Activated CD4-positive, alpha-beta T cell treated with anti-CD3 and anti-CD28 coated beads, Interleukin-2, Interleukin-4, amounts not matched to agents 100 ng/mL and 50 ng/mL, durations not matched to agents 16 hours and 8 hours (primary cell): ENCODE results near the gene ATRN.
"Not testable (repeated sequence)": the region's sequence is repeated elsewhere in the genome, so short reads cannot be mapped to it uniquely, and the experiment has no call there.

ENCODE experiments used
- DNase-seq: peaks from one replicate; pipeline ENCODE4 v3.0.0-alpha.2; 2020; ENCODE audit warnings: low spot score

The ATRN gene

DNA sequence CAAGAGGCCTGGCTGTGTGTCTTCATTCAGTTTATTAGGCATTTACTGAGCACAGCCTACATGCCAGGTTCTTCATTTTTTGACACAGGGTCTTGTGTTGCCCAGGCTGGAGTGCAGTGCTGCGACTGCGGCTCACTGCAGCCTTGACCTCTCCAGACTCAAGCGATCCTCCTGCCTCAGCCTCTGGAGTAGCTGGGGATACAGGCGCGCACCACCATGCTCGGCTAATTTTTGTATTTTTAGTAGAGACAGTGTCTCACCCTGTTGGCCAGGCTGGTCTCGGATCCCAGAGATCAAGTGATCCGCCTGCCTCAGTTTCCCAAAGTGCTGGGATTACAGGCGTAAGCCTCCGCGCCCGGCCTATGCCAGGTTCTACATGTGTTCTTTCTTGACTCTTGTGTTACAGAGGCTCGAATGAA lies 601 bp upstream of the ATRN start:
- no peak for DNase-seq

DNA sequence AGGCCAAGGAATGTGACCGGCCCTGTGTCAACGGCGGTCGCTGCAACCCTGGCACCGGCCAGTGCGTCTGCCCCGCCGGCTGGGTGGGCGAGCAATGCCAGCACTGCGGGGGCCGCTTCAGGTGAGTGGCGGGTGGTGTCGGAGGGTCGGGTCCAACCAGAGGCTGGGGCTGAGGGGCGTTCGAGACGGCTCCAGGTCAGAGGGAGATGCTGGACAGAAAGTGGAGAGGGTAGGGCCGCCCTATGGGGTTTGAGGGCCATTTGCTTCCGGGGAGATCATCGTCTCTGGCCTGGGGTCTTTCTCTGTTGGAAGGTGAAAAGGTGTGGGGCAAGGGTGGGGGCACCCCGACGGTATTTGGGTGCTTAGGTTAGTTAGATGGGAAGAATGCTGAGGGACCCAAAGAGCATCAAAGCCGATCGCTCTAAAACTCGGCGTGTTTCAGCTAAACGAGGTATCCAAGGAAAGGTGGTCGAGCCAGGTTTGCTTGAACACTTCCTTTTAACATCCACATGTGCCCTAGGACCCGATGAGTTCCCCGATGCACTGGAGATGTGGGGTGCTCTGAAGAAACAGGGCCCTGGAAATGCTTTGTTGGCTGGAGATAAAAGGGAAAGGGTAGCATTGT lies 691 bp downstream of the ATRN start:
- DNase-seq = no peak

DNA sequence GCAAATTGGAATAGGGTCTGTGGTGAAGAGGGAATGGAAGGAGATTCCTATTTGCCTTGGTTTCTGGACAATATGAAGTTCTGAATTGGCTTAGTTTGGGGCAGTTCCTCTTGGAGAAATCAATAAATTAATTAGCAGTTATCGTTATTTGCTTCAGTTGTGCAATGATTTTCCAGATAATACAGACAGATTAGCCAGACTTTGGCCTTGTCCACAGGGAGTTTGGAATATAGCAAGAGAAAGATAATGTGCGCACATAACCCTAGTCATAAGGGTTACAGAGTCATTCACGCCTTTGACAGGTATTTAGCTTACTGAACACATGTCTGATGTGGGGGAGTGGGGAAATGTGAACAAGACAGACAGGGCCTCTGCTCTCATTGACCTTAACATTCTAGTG lies 1.3 kb downstream of the ATRN start:
- no peak for DNase-seq

DNA sequence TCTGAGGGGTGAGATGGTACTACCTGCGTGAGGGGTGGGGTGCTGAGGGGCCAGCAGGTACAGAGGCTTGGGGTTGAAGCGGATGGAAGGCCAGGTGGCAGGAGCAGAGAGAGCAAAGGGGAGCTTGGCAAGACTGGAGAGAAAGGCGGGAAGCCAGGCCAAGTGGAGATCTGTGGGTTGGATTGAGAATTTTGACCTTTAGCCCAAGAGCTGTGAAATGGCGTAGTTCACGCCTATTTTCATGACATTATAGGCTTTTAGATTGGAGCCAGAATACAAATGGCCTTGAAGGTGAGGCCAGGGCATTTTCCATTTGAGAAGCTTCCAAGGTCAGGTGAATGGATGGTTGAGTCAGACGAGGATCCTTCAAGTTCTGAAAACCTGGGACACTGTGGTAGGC lies 2.5 kb downstream of the ATRN start:
- no peak for DNase-seq

DNA sequence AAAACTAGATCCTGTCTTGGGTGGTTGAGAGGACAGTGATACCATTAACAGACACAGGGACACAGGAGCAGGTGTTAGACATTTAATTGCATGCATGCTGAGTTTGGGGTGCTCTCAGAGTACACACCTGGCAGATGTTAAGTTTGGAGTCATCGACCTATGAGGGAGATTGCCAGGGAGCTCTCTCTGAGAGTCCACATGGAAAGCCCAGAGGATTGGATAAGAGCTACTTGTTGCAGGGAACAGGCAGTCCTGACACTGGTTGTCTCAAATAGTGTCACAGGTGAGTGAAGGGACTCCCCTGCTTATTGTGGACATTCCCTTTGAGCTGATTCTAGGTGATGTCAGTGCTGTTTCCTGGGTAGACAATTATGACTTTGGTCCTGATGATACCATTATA lies 3.1 kb downstream of the ATRN start:
- no peak for DNase-seq

DNA sequence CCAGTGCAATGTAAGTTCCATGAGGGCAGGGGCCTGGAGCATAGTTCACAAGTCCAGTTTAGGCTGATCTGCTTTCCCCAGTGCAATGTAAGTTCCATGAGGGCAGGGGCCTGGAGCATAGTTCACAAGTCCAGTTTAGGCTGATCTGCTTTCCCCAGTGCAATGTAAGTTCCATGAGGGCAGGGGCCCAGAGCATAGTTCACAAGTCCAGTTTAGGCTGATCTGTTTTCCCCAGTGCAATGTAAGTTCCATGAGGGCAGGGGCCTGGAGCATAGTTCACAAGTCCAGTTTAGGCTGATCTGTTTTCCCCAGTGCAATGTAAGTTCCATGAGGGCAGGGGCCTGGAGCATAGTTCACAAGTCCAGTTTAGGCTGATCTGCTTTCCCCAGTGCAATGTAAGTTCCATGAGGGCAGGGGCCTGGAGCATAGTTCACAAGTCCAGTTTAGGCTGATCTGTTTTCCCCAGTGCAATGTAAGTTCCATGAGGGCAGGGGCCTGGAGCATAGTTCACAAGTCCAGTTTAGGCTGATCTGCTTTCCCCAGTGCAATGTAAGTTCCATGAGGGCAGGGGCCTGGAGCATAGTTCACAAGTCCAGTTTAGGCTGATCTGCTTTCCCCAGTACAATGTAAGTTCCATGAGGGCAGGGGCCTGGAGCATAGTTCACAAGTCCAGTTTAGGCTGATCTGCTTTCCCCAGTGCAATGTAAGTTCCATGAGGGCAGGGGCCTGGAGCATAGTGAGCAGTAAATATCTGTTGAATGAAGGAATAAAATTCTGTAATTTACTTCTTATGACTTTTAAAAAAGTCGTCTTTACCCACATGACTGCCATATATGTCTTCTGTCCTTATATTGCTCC lies 6.4 kb downstream of the ATRN start:
- DNase-seq = not testable (repeated sequence)

DNA sequence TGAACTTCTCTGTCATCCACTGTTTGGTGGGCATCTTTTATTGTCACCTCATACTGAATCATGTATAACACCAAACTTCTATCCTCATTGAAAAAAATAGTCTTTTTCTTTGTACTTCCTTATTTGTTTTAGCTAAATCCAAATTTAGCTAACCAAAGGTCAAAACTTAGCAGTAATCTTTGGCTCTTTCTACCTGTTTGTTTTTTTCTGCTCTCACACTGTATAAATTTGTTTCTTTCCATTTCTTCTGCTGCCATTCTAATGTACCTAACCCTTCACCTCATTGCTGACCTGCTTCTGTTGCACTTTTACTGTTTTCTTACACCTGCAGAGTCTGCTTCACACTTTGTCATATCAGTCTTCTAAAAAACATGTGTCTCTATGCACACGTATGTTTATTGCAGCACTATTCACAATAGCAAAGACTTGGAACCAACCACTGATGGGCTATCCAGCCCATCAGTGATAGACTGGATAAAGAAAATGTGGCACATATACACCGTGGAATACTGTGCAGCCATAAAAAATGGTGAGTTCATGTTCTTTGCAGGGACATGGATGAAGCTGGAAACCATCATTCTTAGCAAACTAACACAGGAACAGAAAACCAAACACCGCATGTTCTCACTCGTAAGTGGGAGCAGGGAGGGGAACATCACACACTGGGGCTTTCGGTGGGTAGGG lies 7.2 kb downstream of the ATRN start:
- no peak for DNase-seq

DNA sequence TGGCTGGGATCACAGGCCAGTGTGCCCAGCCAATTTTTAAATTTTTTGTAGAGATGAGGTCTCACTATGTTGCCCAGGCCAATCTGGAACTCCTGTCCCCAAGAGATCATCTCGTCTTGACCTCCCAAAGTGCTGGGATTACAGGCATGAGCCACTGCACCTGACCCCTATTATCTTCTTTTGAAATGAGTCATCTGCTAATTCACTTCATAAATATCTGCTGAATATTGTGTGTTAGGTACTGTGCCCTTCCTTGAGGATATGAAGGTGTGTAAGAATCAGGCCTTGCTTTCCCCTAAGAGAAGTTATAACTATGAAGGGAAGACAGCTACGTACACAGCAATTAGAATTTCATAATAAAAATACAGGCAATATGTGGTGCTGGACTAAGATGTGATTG lies 8.2 kb downstream of the ATRN start:
- DNase-seq = no peak

DNA sequence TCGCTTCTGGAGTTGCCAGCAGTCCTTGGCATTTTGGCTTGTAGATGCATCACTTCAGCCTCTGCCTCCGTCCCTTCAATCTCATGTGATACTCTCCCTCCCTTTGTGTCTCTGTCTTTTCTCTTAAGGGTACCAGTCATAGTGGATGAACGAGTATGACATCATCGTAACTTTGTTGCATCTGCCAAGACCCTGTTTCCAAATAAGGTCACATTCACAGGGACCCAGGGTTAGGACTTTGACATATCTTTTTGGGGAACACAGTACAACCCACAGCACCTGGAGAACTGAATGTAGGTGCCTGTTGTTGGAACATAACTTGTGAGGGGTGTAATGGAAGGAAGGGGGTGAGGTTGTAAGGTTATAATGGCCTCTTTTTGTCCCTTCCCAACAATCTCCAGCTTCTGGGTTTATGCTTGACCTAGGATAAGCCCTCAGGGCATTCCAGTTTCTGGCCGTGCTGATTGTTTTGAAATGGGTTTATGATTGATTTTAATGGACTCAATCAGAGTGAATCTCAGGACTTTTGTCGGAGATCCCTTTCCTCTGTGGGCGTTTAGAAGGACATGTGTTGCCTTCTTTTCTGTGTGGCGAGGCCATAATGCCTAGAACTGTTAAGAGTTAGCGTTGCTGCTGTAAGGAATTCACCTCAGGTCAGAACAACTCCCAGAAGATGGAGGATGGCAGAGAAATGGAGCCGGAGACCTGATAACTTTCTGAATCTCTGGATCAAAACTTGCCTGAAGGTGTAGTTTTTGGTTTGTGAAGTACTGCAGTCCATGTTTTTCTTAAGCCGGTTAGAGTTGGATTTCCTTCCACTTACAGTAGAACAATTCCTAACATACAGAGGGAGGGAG lies 9.2 kb downstream of the ATRN start:
- no peak for DNase-seq

DNA sequence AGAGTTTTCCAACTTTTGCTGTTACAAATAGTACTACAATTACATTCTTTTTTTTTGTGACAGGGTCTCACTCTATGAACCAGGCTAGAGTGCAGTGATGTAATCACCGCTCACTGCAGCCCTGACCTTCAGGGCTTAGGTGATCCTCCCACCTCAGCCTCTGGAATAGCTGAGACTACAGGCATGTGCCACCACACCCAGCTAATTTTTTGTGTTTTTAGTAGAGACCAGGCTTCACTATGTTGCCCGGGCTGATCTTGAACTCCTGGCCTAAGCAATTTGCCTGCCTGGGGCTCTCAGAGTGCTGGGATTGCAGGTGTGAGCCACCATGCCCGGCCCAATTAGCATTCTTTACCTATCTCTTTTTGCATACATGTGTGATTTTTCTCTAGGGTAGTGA lies 12.5 kb downstream of the ATRN start:
- no peak for DNase-seq

DNA sequence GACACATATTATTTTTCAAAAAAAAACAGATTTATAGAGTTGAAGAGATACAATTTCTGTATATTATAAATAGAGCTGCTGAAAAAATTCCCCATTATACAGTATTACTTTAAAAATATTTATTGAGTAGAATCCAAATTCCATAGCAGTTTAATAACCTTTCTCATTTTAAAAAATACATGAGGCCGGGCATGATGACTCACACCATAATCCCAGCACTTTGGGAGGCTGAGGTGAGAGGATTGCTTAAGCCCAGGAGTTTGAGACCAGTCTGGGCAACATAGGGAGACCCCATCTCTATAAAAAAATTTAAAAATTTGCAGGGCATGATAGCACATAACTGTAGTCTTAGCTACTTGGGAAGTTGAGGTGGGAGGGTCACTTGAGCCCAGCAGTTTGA lies 13.0 kb downstream of the ATRN start:
- DNase-seq = no peak

DNA sequence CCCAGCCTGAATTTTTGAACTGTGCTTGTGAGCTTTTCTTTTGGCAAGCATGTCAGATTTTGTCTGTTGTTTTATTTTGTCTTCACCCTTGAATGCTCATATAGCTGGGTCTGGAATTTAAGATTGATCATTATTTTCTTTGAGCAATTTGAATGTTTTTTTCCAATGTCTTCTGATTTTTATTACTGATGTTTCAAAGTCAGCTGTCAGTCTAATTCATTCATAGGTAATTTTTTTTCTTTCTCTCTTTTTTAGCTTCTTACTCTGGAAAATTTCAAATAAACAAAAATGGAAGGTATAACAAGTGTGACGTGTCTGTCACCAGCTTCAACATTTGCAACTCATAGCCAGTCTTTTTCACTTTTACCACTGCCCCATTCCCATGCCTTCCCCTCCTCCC lies 15.1 kb downstream of the ATRN start:
- no peak for DNase-seq

DNA sequence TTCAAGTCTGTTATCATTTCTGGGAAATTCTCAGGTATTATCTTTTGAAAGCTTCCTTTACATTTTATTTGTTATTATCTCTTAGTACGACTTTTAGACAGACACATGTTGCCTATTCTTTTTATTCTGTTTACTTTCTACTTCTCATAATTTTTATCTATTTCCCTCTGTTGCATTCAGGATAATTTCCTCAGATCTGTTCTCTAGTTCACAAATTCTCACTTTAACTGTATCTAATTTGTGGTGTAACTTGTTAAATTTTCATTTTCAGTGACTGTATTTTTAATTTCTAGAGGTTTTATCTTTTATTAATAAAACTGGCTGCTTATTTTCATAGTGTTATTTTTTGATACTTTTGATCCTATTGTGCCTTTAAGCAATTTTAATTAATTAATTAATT lies 16.0 kb downstream of the ATRN start:
- no peak for DNase-seq

DNA sequence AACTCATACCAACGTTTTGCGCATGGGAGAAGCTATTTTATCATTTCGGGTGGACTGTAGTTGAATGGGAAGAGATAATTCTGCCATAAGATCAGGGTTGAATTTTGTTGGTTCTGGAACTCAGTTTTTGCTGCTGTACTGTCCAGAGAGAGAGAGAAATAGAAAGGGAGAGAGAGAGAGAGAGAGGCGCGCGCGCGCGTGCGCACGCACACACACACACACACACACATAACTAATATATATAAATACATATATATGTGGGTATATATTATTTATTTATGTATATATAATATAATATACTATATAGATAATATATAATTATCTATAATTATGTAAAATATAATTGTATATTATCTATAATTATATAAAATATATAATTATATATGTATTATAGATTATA lies 21.9 kb downstream of the ATRN start:
- DNase-seq = no peak

DNA sequence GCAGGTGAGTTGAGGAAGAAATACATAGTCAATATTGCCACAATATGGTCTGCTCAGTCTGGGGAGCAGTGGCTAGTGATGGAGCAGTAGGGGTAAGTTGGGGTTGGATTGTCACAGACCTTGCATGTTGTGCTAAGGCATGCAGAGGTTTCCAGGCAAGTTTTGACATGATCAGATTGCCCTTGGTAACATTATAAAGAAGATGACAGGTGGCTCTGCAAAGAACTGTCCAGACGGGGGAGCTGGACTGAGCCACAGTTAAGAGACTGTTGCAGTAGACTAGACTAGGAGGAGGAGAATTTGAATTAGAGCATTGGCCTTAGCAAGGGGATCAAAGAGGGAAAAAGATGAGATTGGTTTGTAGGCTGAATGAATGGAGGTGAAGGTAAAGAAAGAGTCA lies 23.4 kb downstream of the ATRN start:
- no peak for DNase-seq

DNA sequence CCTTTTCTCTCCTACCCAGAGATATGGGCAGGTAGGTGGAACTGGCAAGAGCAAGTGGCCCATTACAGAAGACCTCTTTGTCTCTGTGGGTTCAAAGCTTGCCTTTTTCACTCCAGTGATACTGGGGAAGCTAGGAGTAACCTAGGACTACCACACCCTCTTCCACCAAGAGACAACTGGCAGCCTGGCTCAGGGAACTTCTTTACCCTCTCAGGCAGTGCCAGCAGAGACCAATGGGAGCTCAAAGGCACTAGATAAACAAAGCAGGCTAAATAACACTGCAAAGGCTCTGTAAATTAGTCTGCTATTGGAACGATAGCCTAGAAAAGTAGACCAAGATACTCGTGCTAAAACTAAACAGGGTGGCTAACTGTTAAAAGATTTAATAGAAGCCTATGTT lies 32.1 kb downstream of the ATRN start:
- no peak for DNase-seq

DNA sequence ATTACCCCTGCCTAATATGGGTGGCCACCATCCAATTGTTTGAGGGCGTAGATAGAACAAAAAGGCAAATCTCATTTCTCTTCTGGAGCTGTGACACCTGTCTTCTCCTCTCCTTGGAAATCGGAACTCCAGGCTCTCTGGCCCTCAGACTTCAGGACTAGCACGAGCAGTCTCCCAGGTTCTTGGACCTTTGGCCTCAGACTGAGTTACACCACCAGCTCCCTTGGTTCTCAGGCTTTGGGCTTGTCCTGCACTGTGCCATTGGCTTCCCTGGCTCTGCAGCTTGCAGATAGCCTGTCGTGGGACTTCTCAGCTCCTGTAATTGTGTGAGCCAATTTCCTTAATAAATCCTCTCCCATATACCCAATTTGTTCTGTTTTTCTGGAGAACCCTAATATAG lies 34.3 kb downstream of the ATRN start:
- DNase-seq = no peak

DNA sequence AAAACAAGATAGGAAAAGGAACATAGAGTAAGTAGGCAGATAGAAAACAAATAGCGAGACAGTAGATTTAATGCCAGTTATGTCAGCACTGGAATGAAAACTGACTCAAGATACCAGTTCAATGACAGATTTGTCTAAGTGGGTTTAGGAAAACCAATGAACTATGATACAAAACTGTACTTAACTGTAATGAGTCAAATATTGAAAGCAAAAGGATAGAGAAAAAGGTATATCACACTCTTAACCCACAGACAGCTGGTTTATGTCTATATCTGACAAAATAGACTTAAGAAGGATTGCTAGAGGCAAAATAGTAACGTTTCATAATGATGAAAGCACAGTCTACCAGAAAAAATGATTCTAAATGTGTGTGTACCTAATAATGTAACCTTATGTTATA lies 38.2 kb downstream of the ATRN start:
- peak; percentile 27 for DNase-seq

DNA sequence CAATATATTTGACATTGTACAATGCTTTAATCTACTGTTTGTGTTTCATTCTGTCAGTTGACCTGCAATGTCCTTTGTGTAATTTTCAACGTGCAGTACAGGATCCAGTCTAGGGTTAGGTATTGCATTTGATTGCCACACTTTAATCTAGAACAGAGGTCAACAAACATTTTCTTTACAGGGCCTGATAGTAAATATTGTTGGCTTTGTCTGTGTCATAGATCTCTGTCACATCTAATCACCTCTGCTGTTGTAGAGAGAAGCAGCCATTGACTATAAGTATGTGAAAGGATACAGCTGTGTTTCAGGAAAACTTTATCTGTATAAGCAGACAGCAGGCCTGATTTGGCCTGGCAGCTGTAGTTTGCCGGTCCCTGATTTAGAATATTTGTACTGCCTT lies 39.3 kb downstream of the ATRN start:
- DNase-seq = no peak

DNA sequence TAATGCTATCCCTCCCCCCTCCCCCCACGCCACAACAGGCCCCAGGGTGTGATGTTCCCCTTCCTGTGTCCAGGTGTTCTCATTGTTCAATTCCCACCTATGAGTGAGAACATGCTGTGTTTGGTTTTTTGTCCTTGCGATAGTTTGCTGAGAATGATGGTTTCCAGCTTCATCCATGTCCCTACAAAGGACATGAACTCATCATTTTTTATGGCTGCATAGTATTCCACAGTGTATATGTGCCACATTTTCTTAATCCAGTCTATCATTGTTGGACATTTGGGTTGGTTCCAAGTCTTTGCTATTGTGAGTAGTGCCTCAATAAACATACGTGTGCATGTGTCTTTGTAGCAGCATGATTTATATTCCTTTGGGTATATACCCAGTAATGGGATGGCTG lies 41.4 kb downstream of the ATRN start:
- DNase-seq = not testable (repeated sequence)

DNA sequence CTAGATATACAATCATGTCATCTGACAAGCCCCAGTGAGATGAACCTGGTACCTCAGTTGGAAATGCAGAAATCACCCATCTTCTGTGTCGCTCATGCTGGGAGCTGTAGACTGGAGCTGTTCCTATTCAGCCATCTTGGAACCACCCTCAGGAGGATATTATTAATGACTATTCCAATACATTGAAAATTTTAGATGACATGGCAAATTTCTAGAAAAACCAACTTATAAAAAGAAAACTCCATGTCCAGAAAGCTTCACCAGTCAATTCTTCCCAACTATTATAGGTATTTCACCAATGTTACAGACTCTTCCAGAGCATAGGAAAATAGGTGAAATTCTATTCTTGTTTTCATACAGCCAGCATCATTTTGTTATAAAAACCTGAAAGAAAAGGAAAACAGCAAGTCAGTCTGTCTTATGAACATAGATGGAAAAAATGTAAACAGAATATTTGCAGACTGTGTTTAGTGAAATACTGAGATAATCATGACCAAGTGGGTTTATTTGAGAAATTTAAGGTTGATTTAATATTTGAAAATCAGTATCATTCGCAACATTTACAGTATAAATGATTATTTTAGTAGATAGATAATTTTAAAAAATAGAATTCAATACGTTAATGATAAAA lies 43.3 kb downstream of the ATRN start:
- no peak for DNase-seq
